ENCODE measurements around the gene PSMD9.

Gene PSMD9

DNA sequence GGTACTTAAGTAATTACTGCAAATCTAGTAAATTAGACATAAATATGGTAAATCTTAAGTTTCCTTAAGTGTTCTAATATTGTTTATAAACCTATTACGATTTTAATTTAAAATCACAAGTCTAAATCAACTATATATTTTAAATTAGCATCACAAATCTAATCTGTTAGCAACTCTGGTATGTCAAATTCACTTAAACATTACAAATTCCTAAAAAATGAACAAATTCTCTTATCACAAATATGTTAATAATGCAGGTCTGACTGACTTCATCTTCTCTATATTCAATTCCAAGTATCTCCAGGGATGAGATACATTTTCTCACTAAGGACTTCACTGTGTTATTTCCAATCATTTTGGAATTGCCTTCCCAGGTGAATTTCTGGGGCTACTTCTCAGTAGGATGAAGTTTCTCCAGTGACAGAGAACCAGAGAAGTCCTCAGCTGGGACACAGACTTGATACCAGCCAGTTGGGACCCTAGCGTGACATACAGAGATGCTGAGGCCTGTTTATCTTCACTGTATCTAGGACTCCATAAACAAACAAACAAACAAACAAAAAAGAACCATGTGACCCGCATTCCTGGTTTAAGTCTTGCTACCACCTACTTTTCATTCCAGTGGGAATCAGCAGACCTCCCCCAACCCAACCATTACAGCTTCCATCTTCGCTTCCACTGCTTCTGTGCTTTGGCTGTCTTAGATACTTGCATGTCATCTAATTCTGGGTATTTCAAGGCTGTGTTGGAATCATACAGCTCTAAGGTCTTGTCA is 51.6 kb downstream of the PSMD9 start:
- TF ChIP-seq, protein P1, sequence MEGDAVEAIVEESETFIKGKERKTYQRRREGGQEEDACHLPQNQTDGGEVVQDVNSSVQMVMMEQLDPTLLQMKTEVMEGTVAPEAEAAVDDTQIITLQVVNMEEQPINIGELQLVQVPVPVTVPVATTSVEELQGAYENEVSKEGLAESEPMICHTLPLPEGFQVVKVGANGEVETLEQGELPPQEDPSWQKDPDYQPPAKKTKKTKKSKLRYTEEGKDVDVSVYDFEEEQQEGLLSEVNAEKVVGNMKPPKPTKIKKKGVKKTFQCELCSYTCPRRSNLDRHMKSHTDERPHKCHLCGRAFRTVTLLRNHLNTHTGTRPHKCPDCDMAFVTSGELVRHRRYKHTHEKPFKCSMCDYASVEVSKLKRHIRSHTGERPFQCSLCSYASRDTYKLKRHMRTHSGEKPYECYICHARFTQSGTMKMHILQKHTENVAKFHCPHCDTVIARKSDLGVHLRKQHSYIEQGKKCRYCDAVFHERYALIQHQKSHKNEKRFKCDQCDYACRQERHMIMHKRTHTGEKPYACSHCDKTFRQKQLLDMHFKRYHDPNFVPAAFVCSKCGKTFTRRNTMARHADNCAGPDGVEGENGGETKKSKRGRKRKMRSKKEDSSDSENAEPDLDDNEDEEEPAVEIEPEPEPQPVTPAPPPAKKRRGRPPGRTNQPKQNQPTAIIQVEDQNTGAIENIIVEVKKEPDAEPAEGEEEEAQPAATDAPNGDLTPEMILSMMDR (conservative IDR thresholded peaks at IDR 0.05; ENCODE audit: low read length): no peak
- no peak for TF ChIP-seq EZH2phosphoT487 (IDR thresholded peaks at IDR 0.05; ENCODE audit: borderline replicate concordance)
- Histone ChIP-seq H3K79me2 (ENCODE audit: insufficient read depth, low read length) (no peaks in the 10 kb centered on the region), H3K27me3 (ENCODE audit: insufficient read depth, low read length, poor library complexity, severe bottlenecking) (no peaks in the 10 kb centered on the region), H3K9me2 (replicated peaks; ENCODE audit: low read depth, low read length) (no peaks in the 10 kb centered on the region), H4K20me1 (ENCODE audit: insufficient read depth, low read length, poor library complexity, severe bottlenecking) (no peaks in the 10 kb centered on the region), H3K4me3 (ENCODE audit: low read length, poor library complexity, severe bottlenecking) (no peak overlapping the region), H3K9me3 (ENCODE audit: insufficient read depth, low read depth, low read length) (no peaks in the 10 kb centered on the region), H3F3A (ENCODE audit: low read depth) (no peaks in the 10 kb centered on the region), H3K4me1 (ENCODE audit: insufficient read depth, low read length, poor library complexity, severe bottlenecking) (peaks cover 7% of the 10 kb centered on the region), H3K9ac (ENCODE audit: low read depth, low read length, poor library complexity, severe bottlenecking) (no peak overlapping the region), H3K36me3 (ENCODE audit: insufficient read depth, low read length) (no peaks in the 10 kb centered on the region), H2AFZ (ENCODE audit: low read length) (no peak overlapping the region), H3K4me2 (ENCODE audit: low read depth, low read length, poor library complexity, severe bottlenecking) (no peak overlapping the region)

DNA sequence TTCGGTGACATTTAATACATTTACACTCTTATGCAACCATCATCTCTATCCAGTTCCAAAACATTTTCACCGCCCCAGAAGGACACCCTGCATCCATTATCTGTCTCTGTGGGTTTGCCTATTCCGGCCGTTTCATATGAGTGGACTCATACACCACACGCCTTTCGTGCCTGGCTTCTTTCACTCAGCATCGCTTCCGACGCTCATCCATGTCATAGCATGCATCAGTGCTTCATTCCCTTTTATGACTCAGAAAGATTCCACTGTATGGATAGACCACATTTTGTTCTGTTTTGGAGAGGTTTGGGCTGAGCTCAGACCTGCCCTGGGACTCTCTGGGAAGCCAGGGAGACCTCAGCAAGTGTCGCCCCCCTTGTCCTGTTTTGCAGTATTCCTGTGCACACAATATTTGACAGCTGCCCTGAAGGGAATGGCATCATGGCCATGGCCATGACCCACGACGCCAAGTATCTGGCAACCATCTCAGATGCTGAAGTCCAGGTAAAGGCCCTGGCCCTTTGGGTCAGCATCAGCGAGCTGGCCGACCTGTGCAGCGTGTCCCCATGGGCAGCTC is 53.6 kb downstream of the PSMD9 start:
- Histone ChIP-seq H2AFZ (ENCODE audit: low read length) (no peak overlapping the region), H3K9me2 (replicated peaks; ENCODE audit: low read depth, low read length) (no peaks in the 10 kb centered on the region), H3K79me2 (ENCODE audit: insufficient read depth, low read length) (no peaks in the 10 kb centered on the region), H3K36me3 (ENCODE audit: insufficient read depth, low read length) (no peaks in the 10 kb centered on the region), H3K4me1 (ENCODE audit: insufficient read depth, low read length, poor library complexity, severe bottlenecking) (peaks cover 6% of the 10 kb centered on the region), H3K4me2 (ENCODE audit: low read depth, low read length, poor library complexity, severe bottlenecking) (no peak overlapping the region), H3K9ac (ENCODE audit: low read depth, low read length, poor library complexity, severe bottlenecking) (no peak overlapping the region), H3K27me3 (ENCODE audit: insufficient read depth, low read length, poor library complexity, severe bottlenecking) (no peaks in the 10 kb centered on the region), H3K9me3 (ENCODE audit: insufficient read depth, low read depth, low read length) (no peaks in the 10 kb centered on the region), H4K20me1 (ENCODE audit: insufficient read depth, low read length, poor library complexity, severe bottlenecking) (no peaks in the 10 kb centered on the region), H3F3A (ENCODE audit: low read depth) (no peaks in the 10 kb centered on the region), H3K4me3 (ENCODE audit: low read length, poor library complexity, severe bottlenecking) (no peak overlapping the region)
- TF ChIP-seq EZH2phosphoT487 (IDR thresholded peaks at IDR 0.05; ENCODE audit: borderline replicate concordance): no peak
- TF ChIP-seq, protein P1 (conservative IDR thresholded peaks at IDR 0.05; ENCODE audit: low read length): no peak

DNA sequence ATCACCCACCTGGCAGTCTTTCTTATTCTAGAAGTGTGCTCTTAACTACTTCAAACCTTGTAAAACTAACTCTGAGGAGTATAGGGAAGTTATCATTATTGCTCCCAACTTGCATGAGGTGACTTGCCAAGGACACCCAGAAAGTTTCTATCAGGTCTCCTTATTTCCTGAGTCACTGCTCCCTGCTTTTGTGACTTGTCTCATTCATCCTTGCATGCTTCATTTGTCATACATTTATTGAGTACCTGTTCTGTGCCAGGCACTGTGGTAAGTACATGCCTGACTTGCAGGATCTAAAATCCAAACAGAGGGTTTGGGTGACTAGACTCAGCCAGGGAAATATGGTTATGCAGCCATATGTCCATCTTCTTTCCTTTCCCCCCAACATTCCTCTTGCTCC is 55.3 kb downstream of the PSMD9 start:
- H3K4me2 ChIP-seq (ENCODE audit: low read depth, low read length, poor library complexity, severe bottlenecking): no peak overlapping the region
- H4K20me1 ChIP-seq (ENCODE audit: insufficient read depth, low read length, poor library complexity, severe bottlenecking): no peaks in the 10 kb centered on the region
- no peaks in the 10 kb centered on the region for H3K4me1 ChIP-seq (ENCODE audit: insufficient read depth, low read length, poor library complexity, severe bottlenecking)
- no peak overlapping the region for H3K4me3 ChIP-seq (ENCODE audit: low read length, poor library complexity, severe bottlenecking)
- no peaks in the 10 kb centered on the region for H3K9me3 ChIP-seq (ENCODE audit: insufficient read depth, low read depth, low read length)
- no peak overlapping the region for H3K9ac ChIP-seq (ENCODE audit: low read depth, low read length, poor library complexity, severe bottlenecking)
- no peaks in the 10 kb centered on the region for H3K36me3 ChIP-seq (ENCODE audit: insufficient read depth, low read length)
- H2AFZ ChIP-seq (ENCODE audit: low read length): no peak overlapping the region
- H3K27me3 ChIP-seq (ENCODE audit: insufficient read depth, low read length, poor library complexity, severe bottlenecking): no peaks in the 10 kb centered on the region
- H3F3A ChIP-seq (ENCODE audit: low read depth): no peaks in the 10 kb centered on the region
- TF ChIP-seq, protein P1 (conservative IDR thresholded peaks at IDR 0.05; ENCODE audit: low read length): no peak
- no peak for TF ChIP-seq EZH2phosphoT487 (IDR thresholded peaks at IDR 0.05; ENCODE audit: borderline replicate concordance)
- no peaks in the 10 kb centered on the region for H3K9me2 ChIP-seq (replicated peaks; ENCODE audit: low read depth, low read length)
- no peaks in the 10 kb centered on the region for H3K79me2 ChIP-seq (ENCODE audit: insufficient read depth, low read length)

Data from Loucy (cell line).